IMR-90 (cell line): Measurements from ENCODE around the gene RSBN1L. TPM values are rescaled to one million over a fixed set of nuclear protein-coding genes. Genes with fewer than 3 reads are reported as not detected.

ENCODE experiments used
- ATAC-seq: fragments of 200-7000 bp; cut with Tn5 transposase; 2 replicates; pipeline ENCODE4 v1.9.1; 2020; ENCODE audit warnings: low read depth, mild to moderate bottlenecking, moderate library complexity
- BruUV-seq: library from RNA; stranded (reverse); fragments of 400-500 nt; replicated peaks from 2 replicates; lab custom pipeline; 2021; lab: Mats Ljungman, UMichigan
- CTCF ChIA-PET: fragments of 300-600 bp; formaldehyde crosslinking; extraction: SDS; loops from one replicate; lab custom pipeline; 2021; ENCODE audit warnings: antibody characterized with exemption; lab: Yijun Ruan, JAX
- POLR2A ChIA-PET: fragments of 300-600 bp; sonication (Branson Sonifier 250); formaldehyde crosslinking; loops from one replicate; lab custom pipeline; 2022; ENCODE audit warnings: antibody characterized with exemption; ENCODE audit not compliant: unreplicated experiment; lab: Charles Lee
- DNase-seq: peaks from one replicate; pipeline ENCODE4 v3.0.0; 2013
- H2AFZ ChIP-seq: replicated peaks from 2 replicates; pipeline ENCODE3; 2013; ENCODE audit warnings: low read length, mild to moderate bottlenecking; ENCODE audit not compliant: poor library complexity
- H2AK5ac ChIP-seq: 2 replicates; pipeline ENCODE4 v1.6.1; 2013; ENCODE audit warnings: low read depth, low read length, inconsistent platforms
- H2AK9ac ChIP-seq: replicated peaks from 2 replicates; pipeline ENCODE3; 2013; ENCODE audit warnings: mild to moderate bottlenecking, low read depth, low read length, moderate library complexity; ENCODE audit not compliant: poor library complexity
- H2BK120ac ChIP-seq: 2 replicates; pipeline ENCODE4 v1.6.1; 2013; ENCODE audit warnings: low read depth, low read length, inconsistent platforms
- H2BK15ac ChIP-seq: 3 replicates; pipeline ENCODE4 v1.6.1; 2013; ENCODE audit warnings: low read depth, low read length, inconsistent platforms
- H2BK20ac ChIP-seq: 2 replicates; pipeline ENCODE4 v1.6.1; 2013; ENCODE audit warnings: low read depth, mild to moderate bottlenecking, inconsistent platforms, low read length, moderate library complexity
- H2BK5ac ChIP-seq: 2 replicates; pipeline ENCODE4 v1.6.1; 2013; ENCODE audit warnings: mild to moderate bottlenecking, low read depth, low read length, inconsistent platforms; ENCODE audit not compliant: poor library complexity, severe bottlenecking
- H3K14ac ChIP-seq: replicated peaks from 2 replicates; pipeline ENCODE4 v1.6.1; 2013; ENCODE audit warnings: low read depth, low read length, inconsistent platforms
- H3K18ac ChIP-seq: 2 replicates; pipeline ENCODE4 v1.6.1; 2013; ENCODE audit warnings: low read depth, low read length, control low read depth
- H3K23ac ChIP-seq: 2 replicates; pipeline ENCODE4 v1.6.1; 2013; ENCODE audit warnings: low read depth, low read length, inconsistent platforms
- H3K27ac ChIP-seq: 2 replicates; pipeline ENCODE4 v1.5.1; 2013; ENCODE audit warnings: mild to moderate bottlenecking, control low read depth, low read length; ENCODE audit not compliant: insufficient read depth
- H3K27me3 ChIP-seq: 2 replicates; pipeline ENCODE4 v1.6.1; 2013; ENCODE audit warnings: low read length; ENCODE audit not compliant: control insufficient read depth, insufficient read depth
- H3K36me3 ChIP-seq: 2 replicates; pipeline ENCODE4 v1.6.1; 2013; ENCODE audit warnings: low read length, mixed read lengths; ENCODE audit not compliant: control insufficient read depth, insufficient read depth
- H3K4ac ChIP-seq: 2 replicates; pipeline ENCODE4 v1.6.1; 2013; ENCODE audit warnings: low read depth, low read length, inconsistent platforms
- H3K4me1 ChIP-seq: 2 replicates; pipeline ENCODE4 v1.6.1; 2013; ENCODE audit warnings: low read length, mixed read lengths; ENCODE audit not compliant: control insufficient read depth, insufficient read depth
- H3K4me2 ChIP-seq: 2 replicates; pipeline ENCODE4 v1.6.1; 2013; ENCODE audit warnings: low read depth, mild to moderate bottlenecking, control low read depth, low read length, moderate library complexity
- H3K4me3 ChIP-seq: 2 replicates; pipeline ENCODE4 v1.5.1; 2013; ENCODE audit warnings: low read depth, mild to moderate bottlenecking, control low read depth, low read length, moderate library complexity; ENCODE audit not compliant: insufficient read depth
- H3K56ac ChIP-seq: 2 replicates; pipeline ENCODE4 v1.6.1; 2013; ENCODE audit warnings: low read length, inconsistent platforms; ENCODE audit not compliant: insufficient read depth; ENCODE audit errors: extremely low read depth
- H3K79me1 ChIP-seq, 2 experiments: 2 replicates each; pipeline ENCODE4 v1.6.1; 2013; ENCODE audit warnings: low read length in 2 of 2, inconsistent platforms in 1 of 2, low read depth in 1 of 2
- H3K9ac ChIP-seq: 2 replicates; pipeline ENCODE4 v1.6.1; 2013; ENCODE audit warnings: low read depth, low read length, control low read depth
- H3K9me1 ChIP-seq: 2 replicates; pipeline ENCODE4 v1.6.1; 2013; ENCODE audit warnings: low read length, inconsistent platforms; ENCODE audit not compliant: insufficient read depth
- H3K9me3 ChIP-seq: 2 replicates; pipeline ENCODE4 v1.6.1; 2013; ENCODE audit warnings: low read length; ENCODE audit not compliant: control insufficient read depth, insufficient read depth
- H4K20me1 ChIP-seq: 2 replicates; pipeline ENCODE4 v1.6.1; 2013; ENCODE audit warnings: low read length, inconsistent platforms; ENCODE audit not compliant: insufficient read depth
- H4K5ac ChIP-seq: 2 replicates; pipeline ENCODE4 v1.6.1; 2013; ENCODE audit warnings: mild to moderate bottlenecking, low read depth, low read length, control low read depth
- H4K8ac ChIP-seq, 2 experiments: 2 replicates each; pipeline ENCODE4 v1.6.1; 2013; ENCODE audit warnings: low read depth in 2 of 2, low read length in 2 of 2, control low read depth in 1 of 2, inconsistent platforms in 1 of 2
- H4K91ac ChIP-seq: 2 replicates; pipeline ENCODE4 v1.6.1; 2013; ENCODE audit warnings: low read depth, low read length, inconsistent platforms; ENCODE audit not compliant: insufficient read depth
- BHLHE40 ChIP-seq: fragments of 150-350 bp; IDR thresholded peaks from 2 replicates; pipeline ENCODE4 v1.6.1; 2016; ENCODE audit warnings: mild to moderate bottlenecking, low read depth, low read length
- CTCF ChIP-seq: conservative IDR thresholded peaks from 2 replicates; pipeline ENCODE4 v1.5.1; 2012; ENCODE audit warnings: mild to moderate bottlenecking, low read depth, low read length, improper control_type of control experiment
- ELK1 ChIP-seq: fragments of 150-350 bp; IDR thresholded peaks from 2 replicates; pipeline ENCODE4 v1.6.1; 2016; ENCODE audit warnings: low read depth, mild to moderate bottlenecking, low read length, moderate library complexity, borderline replicate concordance
- FOS ChIP-seq: fragments of 150-350 bp; IDR thresholded peaks from 2 replicates; pipeline ENCODE4 v1.6.1; 2016; ENCODE audit warnings: low read depth, low read length
- MAZ ChIP-seq: IDR thresholded peaks from 2 replicates; pipeline ENCODE4 v1.6.1; 2012; ENCODE audit warnings: low read depth, mild to moderate bottlenecking, low read length, improper control_type of control experiment, moderate library complexity, borderline replicate concordance
- POLR2A ChIP-seq: IDR thresholded peaks from 2 replicates; pipeline ENCODE4 v1.6.1; 2012; ENCODE audit warnings: mild to moderate bottlenecking, low read depth, low read length
- RCOR1 ChIP-seq: IDR thresholded peaks from 2 replicates; pipeline ENCODE4 v1.6.1; 2012; ENCODE audit warnings: mild to moderate bottlenecking, low read length, improper control_type of control experiment; ENCODE audit not compliant: insufficient replicate concordance
- SMC3 ChIP-seq: fragments of 150-350 bp; IDR thresholded peaks from 2 replicates; pipeline ENCODE4 v1.6.1; 2016; ENCODE audit warnings: low read depth, mild to moderate bottlenecking, antibody characterized with exemption, low read length, moderate library complexity
- WGBS, 2 experiments: methylation state at CpG; one replicate each; pipeline versions ENCODE4 v1.1.5 to v1.1.7; 2013; ENCODE audit warnings: missing lambda C conversion rate in 2 of 2; ENCODE audit not compliant: insufficient read length in 1 of 2; ENCODE audit errors: extremely low coverage in 2 of 2; 5-methylcytosine and 5-hydroxymethylcytosine counted together
- dilution Hi-C: fragments of 300-500 bp; cut with HindIII; formaldehyde crosslinking; loops from one replicate; pipeline ENCODE4 v1.14.3; 2018; ENCODE audit warnings: low sequenced_read_pairs; ENCODE audit not compliant: unreplicated experiment
- in situ Hi-C: fragments of 300-500 bp; cut with MboI; formaldehyde crosslinking; loops from 3 replicates; pipeline ENCODE4 v1.14.3; 2019; ENCODE audit warnings: low sequenced_read_pairs, inconsistent platforms, mixed read lengths
- intact Hi-C: fragments of 100-400 bp; cut with micrococcal nuclease; formaldehyde crosslinking; loops from 2 replicates; pipeline ENCODE4 v1.10.0; 2022
- polyA plus RNA-seq, 3 experiments: library from polyadenylated mRNA; depleted of rRNA; stranded (reverse); fragments of >200 nt; gene quantifications; 2 replicates each; pipeline ENCODE4 v1.2.3, GENCODE V29; 2012; ENCODE audit warnings: low replicate concordance in 1 of 3
- total RNA-seq: library from RNA; depleted of rRNA; stranded (reverse); fragments of >200 nt; gene quantifications from 2 replicates; pipeline ENCODE4 v1.2.3, GENCODE V29; 2012

The RSBN1L gene
- total and polyA plus RNA-seq, 2 of the 4 experiments (the other 2 are of a cell fraction) = 7.8 to 14.7 TPM

- Histone ChIP-seq H3K4ac (0 out of 2 replicates have a peak overlapping the region, but pooled peaks have one; percentile 1), H3K4me2 (no peak overlapping the region), H2AK5ac (peak overlapping the region; percentile 31; the same call in 1 of the 2 replicates), H3K4me1 (peaks cover 18% of the 10 kb centered on the region; the same call in 1 of the 2 replicates), H3K9me1 (peaks cover 19% of the 10 kb centered on the region), H3K27me3 (no peaks in the 10 kb centered on the region), H3K9ac (no peak overlapping the region), H4K91ac (no peak overlapping the region), H3K9me3 (no peaks in the 10 kb centered on the region), H2AFZ (no peak overlapping the region), H3K23ac (no peak overlapping the region), H3K36me3 (peaks cover 11% of the 10 kb centered on the region), H3K18ac (peak overlapping the region; percentile 64; the same call in 1 of the 2 replicates), H4K8ac (no peak overlapping the region), H2BK15ac (no peak overlapping the region), H3K14ac (peak overlapping the region; percentile 48; the same call in 1 of the 2 replicates), H4K20me1 (peaks cover 23% of the 10 kb centered on the region; the same call in 1 of the 2 replicates), H2AK9ac (no peak overlapping the region), H2BK20ac (no peak overlapping the region), H3K4me3 (no peak overlapping the region), H4K5ac (no peak overlapping the region), H3K27ac (no peak overlapping the region), H2BK5ac (no peak overlapping the region), H2BK120ac (no peak overlapping the region), H3K56ac (no peak overlapping the region), H3K79me1 (peaks cover 25 to 66% of the 10 kb centered on the region in 2 experiments)
- dilution Hi-C loops = no loop called here
- CTCF ChIA-PET = no interaction called here
- TF ChIP-seq POLR2A (no peak), FOS (no peak), MAZ (no peak), BHLHE40 (no peak), CTCF (no peak), SMC3 (no peak), RCOR1 (no peak), ELK1 (no peak)
- BruUV-seq = no TSS peak
- DNase-seq (no peak), ATAC-seq (no peak)
- intact Hi-C loops = no loop called here
- no CpG with 5 or more reads among the region's 5 CpGs for WGBS, 2 experiments
- in situ Hi-C loops = no loop called here
- POLR2A ChIA-PET = no interaction called here
Observed at GRCh38 chr7:77685233-77685632, 11.0 kb upstream of the RSBN1L start.
